OCI-LY7 (cell line): ENCODE results near the gene EVA1B.

Experiments
- EZH2phosphoT487 ChIP-seq: fragments of 200-600 bp; sonication (generic); IDR thresholded peaks from 2 replicates; pipeline ENCODE4 v1.6.1; 2018; ENCODE audit warnings: low read depth, borderline replicate concordance, mild to moderate bottlenecking, mixed run types, antibody characterized with exemption, low read length, moderate library complexity, mixed read lengths
- TF ChIP-seq, protein P1 (sequence below): fragments of 200-600 bp; sonication (generic); conservative IDR thresholded peaks from 2 replicates; pipeline ENCODE4 v1.5.1; 2014; ENCODE audit warnings: mild to moderate bottlenecking, antibody characterized with exemption, low read length, moderate library complexity, mixed read lengths

DNA sequence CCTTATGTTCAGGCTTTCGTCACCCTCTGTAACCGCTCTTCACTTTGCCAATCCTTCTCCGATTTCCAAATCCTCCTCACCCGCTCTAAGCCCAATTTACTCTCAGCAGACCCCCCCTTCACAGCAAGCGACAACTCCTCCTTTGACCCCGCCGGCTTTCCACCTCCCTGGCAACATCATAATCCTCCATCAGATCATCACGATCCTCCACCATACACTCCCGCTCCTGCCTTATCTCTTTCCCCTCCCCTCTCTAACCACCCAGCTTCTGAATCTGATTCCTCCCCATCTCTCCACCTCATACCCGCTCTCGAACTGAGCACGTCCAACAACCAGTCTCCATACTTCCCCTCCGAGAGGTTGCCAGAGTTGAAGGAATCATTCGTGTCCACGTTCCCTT is 7.5 kb upstream of the EVA1B start:
- TF ChIP-seq, protein P1, sequence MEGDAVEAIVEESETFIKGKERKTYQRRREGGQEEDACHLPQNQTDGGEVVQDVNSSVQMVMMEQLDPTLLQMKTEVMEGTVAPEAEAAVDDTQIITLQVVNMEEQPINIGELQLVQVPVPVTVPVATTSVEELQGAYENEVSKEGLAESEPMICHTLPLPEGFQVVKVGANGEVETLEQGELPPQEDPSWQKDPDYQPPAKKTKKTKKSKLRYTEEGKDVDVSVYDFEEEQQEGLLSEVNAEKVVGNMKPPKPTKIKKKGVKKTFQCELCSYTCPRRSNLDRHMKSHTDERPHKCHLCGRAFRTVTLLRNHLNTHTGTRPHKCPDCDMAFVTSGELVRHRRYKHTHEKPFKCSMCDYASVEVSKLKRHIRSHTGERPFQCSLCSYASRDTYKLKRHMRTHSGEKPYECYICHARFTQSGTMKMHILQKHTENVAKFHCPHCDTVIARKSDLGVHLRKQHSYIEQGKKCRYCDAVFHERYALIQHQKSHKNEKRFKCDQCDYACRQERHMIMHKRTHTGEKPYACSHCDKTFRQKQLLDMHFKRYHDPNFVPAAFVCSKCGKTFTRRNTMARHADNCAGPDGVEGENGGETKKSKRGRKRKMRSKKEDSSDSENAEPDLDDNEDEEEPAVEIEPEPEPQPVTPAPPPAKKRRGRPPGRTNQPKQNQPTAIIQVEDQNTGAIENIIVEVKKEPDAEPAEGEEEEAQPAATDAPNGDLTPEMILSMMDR: no peak
- no peak for TF ChIP-seq EZH2phosphoT487
